HG02759 (cell line): Measurements from ENCODE around the gene ANKRD24.
"Not testable (repeated sequence)": the region's sequence is repeated elsewhere in the genome, so short reads cannot be mapped to it uniquely, and the experiment has no call there.

Source experiments
- ATAC-seq: cut with Tn5 transposase; IDR thresholded peaks from one replicate; pipeline ENCODE4 v1.9.1; 2021; ENCODE audit warnings: mild to moderate bottlenecking, moderate library complexity; ENCODE audit not compliant: unreplicated experiment

ANKRD24 gene

DNA sequence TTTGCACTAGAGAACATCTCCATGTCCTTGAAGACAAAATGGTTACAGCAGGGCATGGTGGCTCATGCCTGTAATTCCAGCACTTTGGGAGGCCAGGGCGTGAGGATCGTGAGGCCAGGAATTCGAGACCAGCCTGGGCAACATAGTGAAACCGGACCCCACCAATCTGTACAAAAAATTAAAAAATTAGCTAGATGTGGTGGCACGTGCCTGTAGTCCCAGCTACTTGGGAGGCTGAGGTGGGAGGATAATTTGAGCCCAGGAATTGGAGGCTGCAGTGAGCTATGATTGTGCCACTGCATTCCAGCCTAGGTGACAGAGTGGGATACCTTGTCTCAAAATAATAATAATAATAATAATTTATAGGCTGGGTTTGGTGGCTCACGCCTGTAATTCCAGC, 47.7 kb downstream of the ANKRD24 start:
- not testable (repeated sequence) for ATAC-seq

DNA sequence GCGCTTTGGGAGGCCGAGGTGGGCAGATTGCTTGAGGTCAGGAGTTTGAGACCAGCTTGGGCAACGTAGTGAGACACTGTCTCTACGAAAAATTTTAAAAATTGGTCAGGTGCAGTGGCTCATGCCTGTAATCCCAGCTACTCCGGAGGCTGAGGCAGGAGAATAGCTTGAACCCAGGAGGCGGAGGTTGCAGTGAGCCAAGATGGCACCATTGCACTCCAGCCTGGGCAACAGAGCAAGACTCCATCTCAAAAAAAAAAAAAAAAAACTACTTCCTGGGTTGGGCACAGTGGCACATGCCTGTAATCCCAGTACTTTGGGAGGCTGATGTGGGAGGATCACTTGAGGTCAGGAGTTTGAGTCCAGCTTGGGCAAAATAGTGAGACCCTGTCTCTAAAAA, 49.0 kb downstream of the ANKRD24 start:
- not testable (repeated sequence) for ATAC-seq

DNA sequence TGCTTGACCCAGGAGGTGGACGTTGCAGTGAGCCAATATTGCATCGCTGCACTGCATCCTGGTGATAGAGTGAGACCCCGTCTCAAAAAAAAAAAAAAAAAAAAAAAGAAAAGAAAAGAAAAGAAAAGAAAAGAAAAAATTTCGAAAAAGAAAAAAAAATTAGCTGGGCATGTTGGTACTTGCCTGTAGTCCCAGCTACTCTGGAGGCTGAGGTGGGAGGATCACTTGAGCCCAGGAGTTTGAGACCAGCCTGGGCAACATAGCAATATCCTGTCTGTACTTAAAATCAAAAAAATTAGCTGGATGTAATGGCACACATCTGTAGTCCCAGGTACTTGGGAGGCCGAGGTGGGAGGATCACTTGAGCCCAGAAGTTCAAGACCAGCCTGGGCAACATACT, 49.6 kb downstream of the ANKRD24 start:
- ATAC-seq = not testable (repeated sequence)

DNA sequence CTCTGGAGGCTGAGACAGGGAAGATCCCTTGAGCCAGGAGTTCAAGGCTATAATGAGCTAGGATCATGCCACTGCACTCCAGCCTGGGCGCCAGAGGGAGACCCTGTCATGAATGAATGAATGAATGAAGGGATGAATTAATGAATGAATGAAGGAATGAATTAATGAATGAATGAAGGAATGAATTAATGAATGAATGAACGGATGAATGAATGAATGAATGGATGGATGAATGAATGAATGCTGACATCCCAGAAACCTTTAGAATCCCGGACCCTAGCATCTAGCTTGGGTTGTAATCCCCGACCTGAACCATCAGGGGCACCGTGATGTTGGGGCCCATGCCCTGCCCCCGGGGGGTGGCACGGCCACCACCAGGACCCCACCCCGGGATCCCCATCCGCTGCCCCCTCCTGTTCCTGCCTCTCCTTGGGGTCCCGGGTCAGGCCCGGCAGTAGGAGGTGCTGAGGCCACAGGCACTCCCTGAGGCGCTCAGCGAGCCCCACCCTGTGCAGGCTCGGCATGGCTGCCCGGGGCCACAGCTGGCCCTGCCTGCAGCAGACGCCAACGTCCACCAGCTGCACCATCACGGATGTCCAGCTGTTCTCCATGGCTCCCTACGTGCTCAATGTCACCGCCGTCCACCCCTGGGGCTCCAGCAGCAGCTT, 50.3 kb downstream of the ANKRD24 start:
- no peak for ATAC-seq

DNA sequence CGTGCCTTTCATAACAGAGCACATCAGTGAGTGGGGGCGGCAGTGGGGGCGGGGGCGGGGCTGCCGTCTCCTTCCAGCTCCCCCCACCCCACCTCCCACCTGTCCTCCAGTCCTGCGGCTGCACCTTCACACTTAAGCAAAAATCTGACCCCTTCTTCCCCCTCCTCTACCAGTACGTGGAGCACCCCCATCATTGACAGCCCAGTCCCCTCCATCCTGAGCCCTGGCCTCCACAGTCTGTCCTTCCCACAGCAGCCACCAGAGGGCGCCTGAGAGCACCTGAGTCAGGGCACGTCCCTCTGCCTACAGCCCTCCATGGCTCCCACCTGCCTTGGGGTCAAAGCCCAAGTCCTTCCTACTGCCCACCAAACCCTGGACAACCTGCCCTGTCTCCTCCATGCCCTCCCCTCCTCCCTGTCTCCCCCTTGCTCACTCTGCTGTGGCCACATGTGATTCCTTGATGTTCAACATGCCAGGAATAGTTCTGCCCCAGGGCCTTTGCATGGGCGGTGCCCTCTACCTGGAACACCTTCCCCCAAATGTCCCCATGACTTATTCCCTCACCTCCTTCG, 50.9 kb downstream of the ANKRD24 start:
- no peak for ATAC-seq

DNA sequence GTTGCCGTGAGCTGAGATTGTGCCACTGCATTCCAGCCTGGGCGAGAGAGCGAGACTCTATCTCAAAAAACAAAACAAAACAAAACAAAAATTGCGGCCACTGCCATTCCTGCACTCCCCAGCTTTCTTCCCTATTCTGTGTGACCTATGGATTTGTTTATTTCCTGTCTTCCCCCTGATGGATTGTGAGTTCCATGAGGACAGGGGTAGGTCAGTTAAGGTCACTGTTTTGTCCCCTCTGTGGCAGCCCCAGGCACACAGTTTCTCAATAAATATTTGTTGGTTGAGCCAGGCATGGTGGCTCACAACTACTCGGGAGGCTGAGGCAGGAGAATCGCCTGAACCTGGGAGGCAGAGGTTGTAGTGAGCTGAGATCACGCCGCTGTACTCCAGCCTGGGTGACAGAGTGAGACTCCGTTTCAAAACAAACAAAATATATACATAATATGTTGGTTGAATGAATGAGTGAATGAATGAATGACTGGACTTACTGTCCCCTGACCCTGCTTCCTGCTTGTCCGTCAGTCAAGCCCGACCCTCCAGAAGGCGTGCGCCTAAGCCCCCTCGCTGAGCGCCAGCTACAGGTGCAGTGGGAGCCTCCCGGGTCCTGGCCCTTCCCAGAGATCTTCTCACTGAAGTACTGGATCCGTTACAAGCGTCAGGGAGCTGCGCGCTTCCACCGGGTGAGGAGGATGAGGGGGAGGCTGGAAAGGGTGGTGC, 51.8 kb downstream of the ANKRD24 start:
- no peak for ATAC-seq

DNA sequence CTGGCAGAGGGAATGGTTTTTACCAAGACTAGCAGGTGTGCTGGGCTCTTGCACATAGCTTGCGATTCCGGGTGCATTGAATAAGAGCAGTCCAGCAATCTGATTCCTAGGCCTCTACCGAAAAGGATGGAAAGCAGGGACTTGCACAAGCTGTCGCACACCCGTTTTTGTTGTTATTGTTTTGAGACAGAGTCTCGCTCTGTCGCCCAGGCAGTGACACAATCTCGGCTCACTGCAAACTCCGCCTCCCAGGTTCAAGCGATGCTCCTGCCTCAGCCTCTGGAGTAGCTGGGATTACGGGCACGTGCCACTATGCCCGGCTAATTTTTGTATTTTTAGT, 52.3 kb downstream of the ANKRD24 start:
- ATAC-seq = no peak

DNA sequence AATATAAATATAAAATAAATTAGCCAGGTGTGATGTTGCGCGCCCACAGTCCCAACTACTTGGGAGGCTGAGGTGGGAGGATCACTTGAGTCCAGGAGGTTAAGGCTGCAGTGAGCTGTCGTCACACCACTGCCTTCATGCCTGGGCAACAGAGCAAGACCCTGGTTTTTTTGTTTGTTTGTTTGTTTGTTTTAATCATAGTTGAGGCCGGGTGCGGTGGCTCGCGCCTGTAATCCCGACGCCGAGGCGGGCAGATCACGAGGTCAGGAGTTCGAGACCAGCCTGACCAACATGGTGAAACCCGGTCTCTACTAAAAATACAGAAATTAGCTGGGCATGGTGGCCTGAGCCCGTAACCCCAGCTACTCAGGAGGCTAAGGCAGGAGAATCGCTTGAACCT, 55.0 kb downstream of the ANKRD24 start:
- not testable (repeated sequence) for ATAC-seq

DNA sequence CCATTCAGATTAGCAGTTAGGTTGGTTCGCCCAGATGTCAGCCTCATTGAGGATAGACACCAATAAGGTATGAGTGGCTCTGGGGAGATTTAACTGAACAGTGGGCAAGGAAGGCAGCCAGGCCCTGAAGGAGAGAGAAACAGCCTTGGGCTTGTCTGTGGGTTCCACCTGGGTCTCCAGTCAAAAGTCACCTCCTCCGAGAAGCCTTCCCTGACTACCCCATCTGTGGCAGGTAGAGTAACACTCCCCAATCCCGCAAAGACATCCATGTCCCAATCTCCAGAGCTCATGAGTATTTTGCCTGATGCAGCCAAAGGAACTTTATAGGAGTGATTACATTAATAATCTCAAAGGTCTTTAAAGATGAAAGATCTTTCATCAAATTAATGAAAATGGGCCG, 56.3 kb downstream of the ANKRD24 start:
- ATAC-seq = no peak

DNA sequence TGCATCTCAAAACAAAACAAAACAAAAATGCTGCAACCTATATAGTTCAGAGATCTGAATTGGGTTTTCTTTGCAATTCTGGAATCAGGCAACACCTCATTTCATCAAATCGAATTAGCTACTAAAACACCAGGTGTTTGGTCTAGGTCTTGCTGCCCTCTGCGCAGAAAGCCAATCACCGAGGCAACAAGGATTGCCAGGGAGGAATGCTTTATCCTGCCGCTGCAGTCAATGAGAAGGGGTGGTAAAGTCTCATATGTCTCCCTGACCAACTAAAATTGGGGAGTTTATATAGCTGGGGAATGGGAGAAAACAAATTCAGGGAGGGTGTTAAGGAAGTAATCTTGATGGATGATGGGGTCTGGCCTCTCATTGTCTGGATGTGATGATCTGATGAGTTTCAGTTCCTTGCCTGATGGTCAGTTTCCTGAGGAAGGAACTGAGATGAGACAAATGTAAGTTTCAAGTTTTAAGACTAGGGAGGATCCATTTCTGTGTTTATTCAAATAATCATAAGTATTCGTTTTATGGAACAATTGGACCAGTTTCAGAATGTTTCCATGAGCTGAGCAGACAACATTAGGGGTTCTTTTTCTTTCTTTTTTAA, 59.4 kb downstream of the ANKRD24 start:
- no peak for ATAC-seq

DNA sequence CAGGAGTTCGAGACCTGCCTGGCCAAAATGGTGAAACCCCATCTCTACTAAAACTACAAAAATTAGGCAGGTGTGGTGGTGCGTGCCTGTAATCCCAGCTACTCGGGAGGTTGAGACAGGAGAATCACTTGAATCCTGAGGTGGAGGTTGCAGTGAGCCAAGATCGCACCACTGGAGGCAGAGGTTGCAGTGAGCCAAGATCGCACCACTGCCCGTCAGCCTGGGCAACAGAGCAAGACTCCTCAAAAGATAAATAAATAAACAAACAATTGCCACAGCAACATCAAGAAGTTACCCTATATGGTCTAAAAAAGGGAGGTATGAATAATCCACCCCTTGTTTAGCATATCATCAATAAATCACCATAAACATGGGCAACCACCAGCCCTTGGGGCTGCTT, 63.4 kb downstream of the ANKRD24 start:
- ATAC-seq = not testable (repeated sequence)

DNA sequence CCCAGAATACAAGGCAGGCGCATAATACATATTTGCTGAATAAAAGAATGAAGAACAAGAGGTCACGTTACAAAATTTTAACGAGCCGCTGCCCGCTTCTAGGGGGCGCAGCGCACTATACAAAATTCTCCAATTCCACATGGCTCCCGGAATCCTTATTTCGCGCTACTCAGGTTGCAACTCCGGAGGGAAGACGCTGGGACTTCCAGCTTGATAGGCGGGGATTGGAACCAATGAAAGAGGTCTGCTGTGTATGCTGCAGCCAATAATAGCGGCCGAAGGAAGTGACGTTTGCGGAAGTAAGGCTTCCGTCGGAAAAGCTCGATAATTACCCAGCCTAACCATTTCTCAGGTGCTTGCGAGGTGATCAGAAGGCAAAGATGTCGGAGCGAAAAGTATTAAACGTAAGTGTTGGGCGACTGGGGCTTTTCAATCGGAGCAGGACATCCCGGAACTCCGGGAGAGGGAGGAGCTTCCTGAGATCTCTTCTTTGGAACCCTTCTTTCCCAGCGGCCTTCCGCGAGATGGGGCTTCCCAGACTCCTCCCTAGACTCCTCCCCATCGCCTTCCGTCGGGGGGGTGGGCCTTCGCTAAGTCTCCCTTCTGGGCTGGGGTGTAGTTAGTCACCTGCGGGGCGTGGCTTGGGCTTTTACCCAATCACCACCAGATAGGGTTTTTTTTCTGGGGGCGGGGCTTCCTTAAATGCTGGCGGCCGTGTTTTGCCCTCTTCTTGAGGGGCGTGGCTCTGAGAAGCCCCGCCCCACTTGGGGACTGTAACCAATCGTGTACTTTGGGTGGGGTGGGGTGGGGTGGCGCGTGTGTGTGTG, 64.5 kb downstream of the ANKRD24 start, which contains the start of gene YJU2:
YJU2 (plus strand) TSS at position 314 of the 827 bp plus-strand sequence; CDS start at position 381, 67 bp downstream.
- peak; percentile 91 for ATAC-seq

DNA sequence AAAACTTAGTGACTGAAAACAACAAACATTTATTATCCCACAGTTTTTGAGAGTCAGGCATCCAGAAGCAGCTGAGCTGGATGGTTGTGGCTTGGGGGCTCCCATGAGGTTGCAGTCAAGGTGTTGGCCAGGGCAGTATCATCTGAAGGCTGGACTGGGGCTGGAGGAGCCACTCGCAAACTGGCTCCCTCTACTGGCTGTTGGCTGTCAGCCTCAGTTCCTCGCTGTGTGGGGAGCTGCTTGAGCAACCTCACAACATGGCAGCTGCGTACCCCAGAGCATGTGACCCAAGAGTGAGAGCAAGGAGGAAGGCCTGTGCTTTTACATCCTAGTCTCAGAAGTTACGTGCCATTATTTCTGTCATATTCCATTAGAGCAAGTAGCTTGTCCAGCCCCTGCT, 74.1 kb downstream of the ANKRD24 start:
- ATAC-seq = no peak

DNA sequence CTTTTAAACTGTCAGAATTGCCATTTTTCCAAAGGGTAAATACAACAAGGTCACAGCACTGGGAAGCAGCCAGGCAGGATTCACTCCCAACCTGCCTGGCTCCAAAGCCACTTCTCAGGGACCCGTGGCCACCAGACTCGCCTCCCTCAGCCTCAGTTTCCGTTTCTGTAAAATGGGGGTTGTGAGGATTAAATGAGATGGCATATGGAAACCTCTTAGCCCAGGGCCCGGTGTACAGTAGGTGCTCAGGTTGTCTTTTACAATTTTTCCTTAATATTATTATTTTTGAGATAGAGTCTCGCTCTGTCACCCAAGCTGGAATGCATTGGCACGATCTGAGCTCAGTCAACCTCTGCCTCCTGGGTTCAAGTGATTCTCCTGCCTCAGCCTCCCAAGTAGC, 74.5 kb downstream of the ANKRD24 start:
- no peak for ATAC-seq

DNA sequence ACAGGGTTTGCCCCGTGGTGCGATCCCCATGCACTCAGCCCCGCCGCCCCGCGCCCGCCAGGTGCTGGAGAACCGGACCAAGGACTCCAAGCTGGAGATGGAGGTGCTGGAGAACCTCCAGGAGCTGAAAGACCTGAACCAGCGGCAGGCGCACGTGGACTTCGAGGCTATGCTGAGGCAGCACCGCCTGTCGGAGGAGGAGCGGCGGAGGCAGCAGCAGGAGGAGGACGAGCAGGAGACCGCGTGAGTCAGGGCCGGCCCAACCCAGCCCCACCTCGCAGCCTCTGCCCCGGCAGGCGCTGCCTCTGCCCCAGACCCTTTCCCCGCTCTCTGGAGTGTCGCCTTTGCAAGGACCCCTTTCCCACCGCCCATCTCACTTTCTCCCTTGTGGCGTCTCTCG, 75.7 kb downstream of the ANKRD24 start:
- no peak for ATAC-seq

DNA sequence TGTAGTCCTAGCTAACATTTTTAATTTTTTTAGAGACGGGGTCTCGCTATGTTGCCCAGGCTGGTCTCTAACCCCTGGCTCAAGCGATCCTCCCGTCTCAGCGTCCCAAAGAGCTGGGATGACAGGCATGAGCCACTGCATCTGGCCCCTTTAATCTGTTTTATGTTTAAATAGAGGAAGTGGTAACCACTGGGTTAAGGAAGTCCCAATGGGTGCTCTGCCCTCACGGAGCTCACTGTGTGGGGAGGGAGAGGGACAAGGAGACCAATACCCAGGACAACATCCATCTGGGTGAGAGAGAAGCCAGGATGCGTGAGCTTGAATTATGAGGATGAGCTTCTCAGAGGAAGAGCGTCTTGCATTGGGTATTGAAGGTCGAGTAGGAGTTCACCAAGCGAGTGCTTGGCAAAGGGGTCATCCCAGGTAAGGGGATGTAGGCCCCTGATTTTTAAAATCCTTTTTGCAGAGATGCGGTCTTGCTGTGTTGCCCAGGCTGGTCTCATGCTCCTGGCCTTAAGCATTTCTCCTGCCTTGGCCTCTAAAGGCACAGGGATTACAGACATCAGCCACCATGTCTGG, 78.2 kb downstream of the ANKRD24 start:
- ATAC-seq = no peak

DNA sequence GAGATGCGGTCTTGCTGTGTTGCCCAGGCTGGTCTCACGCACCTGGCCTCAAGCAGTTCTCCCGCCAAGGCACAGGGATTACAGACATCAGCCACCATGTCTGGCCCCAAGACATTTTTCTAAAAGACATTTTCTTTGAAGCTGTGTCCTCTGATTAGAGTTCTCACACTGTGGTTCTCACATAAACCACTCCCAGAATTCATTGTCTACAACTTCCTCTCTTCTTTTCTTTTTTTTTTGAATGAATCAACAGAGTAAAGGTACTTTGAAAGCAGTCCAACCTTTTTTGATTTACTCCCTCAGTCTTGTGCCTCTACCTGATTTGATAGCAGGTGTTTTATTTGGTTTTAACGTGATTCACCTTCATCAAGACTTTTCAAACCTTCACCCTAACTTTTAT, 82.3 kb downstream of the ANKRD24 start:
- no peak for ATAC-seq

DNA sequence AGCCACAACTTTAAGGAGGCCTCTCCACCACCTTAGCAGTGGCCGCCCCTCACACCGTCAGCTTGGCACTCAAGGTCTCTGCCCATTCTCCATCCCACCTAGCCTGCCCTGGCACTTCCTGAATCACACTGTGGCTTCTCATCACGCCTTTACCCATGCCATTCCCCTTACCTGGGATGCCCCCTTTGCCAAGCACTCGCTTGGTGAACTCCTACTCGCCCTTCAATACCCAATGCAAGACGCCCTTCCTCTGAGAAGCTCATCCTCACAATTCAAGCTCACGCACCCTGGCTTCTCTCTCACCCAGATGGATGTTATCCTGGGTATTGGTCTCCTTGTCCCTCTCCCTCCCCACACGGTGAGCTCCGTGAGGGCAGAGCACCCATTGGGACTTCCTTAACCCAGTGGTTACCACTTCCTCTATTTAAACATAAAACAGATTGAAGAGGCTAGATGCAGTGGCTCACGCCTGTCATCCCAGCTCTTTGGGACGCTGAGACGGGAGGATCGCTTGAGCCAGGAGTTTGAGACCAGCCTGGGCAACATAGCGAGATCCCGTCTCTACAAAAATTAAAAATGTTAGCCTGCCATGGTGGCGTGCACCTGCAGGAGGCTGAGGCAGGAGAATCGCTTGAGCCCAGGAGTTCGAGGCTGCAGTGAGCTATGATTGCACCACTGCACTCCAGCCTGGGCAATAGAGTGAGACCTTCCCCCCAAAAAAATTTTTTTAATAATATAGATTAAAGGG, 83.9 kb downstream of the ANKRD24 start:
- ATAC-seq = no peak

DNA sequence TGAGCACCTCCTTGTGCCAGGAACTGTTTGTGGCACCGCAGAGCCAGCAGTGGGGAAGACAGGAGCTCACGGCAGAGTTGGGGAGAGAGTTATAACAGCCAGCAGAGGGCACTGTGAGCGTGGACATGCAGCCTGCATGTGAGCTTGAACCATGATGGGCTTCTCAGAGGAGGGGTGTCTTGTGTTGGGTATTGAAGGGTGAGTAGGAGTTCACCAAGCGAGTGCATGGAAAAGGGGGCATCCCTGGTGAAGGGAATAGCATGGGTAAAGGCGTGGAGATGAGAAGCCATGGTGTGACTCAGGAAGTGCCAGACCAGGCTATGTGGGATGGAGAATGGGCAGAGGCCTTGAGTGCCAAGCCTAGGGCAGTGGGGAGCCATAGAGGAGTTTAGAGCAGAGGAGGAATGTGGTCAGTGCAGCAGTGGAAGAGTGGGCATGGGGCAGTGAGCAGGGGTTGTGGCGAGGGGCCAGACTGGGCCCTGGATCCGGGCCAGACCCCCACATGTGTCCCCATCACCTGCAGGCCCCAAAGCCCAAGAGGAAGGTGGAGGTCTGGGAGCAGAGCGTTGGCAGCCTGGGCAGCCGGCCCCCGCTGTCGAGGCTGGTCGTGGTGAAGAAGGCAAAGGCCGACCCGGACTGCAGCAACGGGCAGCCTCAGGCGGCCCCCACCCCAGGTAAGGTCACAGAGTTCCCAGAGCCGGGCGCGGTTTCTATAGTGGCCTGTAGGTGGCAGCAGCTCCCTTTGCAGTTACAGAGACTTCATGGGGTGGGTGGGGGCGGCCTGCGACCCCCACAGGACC, 84.8 kb downstream of the ANKRD24 start:
- ATAC-seq = no peak
